K562 (cell line): Measurements from ENCODE around the gene PPDPF. TPM values are rescaled to one million over a fixed set of nuclear protein-coding genes. Genes with fewer than 3 reads are reported as not detected.

Experiments
- ATAC-seq: fragments of 200-7000 bp; cut with Tn5 transposase; 3 replicates; pipeline ENCODE4 v1.9.1; 2020; ENCODE audit warnings: moderate library complexity
- BruUV-seq: library from RNA; stranded (reverse); fragments of 400-500 nt; replicated peaks from 2 replicates; lab custom pipeline; 2021; lab: Mats Ljungman, UMichigan
- CTCF ChIA-PET: fragments of 300-600 bp; formaldehyde crosslinking; extraction: SDS; loops from one replicate; lab custom pipeline; 2021; ENCODE audit warnings: low intra/inter-chr PET ratio; lab: Yijun Ruan, JAX
- POLR2A ChIA-PET: fragments of 300-600, 350-650 bp; sonication (Branson Sonifier 250); formaldehyde crosslinking; extraction: SDS; loops from one replicate; lab custom pipeline; 2021; ENCODE audit warnings: antibody characterized with exemption, inconsistent platforms; lab: Yijun Ruan, JAX
- DNase-seq, 4 experiments: peaks; one replicate each; pipeline versions ENCODE4 v3.0.0 to v3.0.0-alpha.2; 2011 to 2018; ENCODE audit warnings: low spot score in 3 of 4, mixed read lengths in 3 of 4; ENCODE audit errors: extremely low read depth in 1 of 4
- FAIRE-seq: peaks from 2 replicates; lab custom pipeline; 2011; peaks lifted over from hg19 to GRCh38; lab: Jason Lieb, UNC
- H2AFZ ChIP-seq: 2 replicates; pipeline ENCODE4 v1.6.0; 2011; ENCODE audit warnings: low read depth, low read length, control low read depth, inconsistent platforms
- H3K27ac ChIP-seq: fragments of 200-600 bp; 3 replicates; pipeline ENCODE4 v1.8.0; 2011; ENCODE audit warnings: low read depth, mild to moderate bottlenecking, control low read depth, inconsistent platforms, low read length, moderate library complexity, mixed read lengths; ENCODE audit errors: extremely low read depth
- H3K27me3 ChIP-seq, 2 experiments: fragments of 300-600 bp in 1 of 2; 2 replicates in 1 of 2; 3 replicates in 1 of 2; pipeline versions ENCODE4 v1.6.0 to v1.8.0; 2011; ENCODE audit warnings: inconsistent platforms in 2 of 2, low read length in 2 of 2, mild to moderate bottlenecking in 1 of 2, mixed read lengths in 1 of 2, moderate library complexity in 1 of 2; ENCODE audit not compliant: control insufficient read depth in 2 of 2, insufficient read depth in 2 of 2
- H3K36me3 ChIP-seq: fragments of 300-600 bp; 3 replicates; pipeline ENCODE4 v1.8.0; 2011; ENCODE audit warnings: mild to moderate bottlenecking, low read length, inconsistent platforms; ENCODE audit not compliant: control insufficient read depth, insufficient read depth
- H3K4me1 ChIP-seq, 2 experiments: fragments of 200-600 bp in 1 of 2; replicated peaks in 1 of 2; 2 replicates in 1 of 2; 3 replicates in 1 of 2; pipeline versions ENCODE4 v1.5.1 to v1.8.0; 2011; ENCODE audit warnings: inconsistent platforms in 2 of 2, low read length in 2 of 2, mild to moderate bottlenecking in 1 of 2, mixed read lengths in 1 of 2, moderate library complexity in 1 of 2; ENCODE audit not compliant: control insufficient read depth in 2 of 2, insufficient read depth in 2 of 2
- H3K4me2 ChIP-seq: 2 replicates; pipeline ENCODE4 v1.6.1; 2011; ENCODE audit warnings: low read length, control low read depth, inconsistent platforms, mixed read lengths; ENCODE audit not compliant: insufficient read depth
- H3K4me3 ChIP-seq: fragments of 200-600 bp; sonication (generic), shearing (Covaris generic); 2 replicates; pipeline ENCODE4 v1.5.1; 2016; ENCODE audit warnings: control low read depth, inconsistent platforms
- H3K79me2 ChIP-seq: fragments of 200-600 bp; 3 replicates; pipeline ENCODE4 v1.8.0; 2011; ENCODE audit warnings: low read length, inconsistent platforms; ENCODE audit not compliant: control insufficient read depth, insufficient read depth
- H3K9ac ChIP-seq, 2 experiments: 2 replicates each; pipeline versions ENCODE4 v1.6.0 to v1.6.1; 2011; ENCODE audit warnings: low read depth in 2 of 2, low read length in 2 of 2, control low read depth in 1 of 2, inconsistent platforms in 1 of 2, mild to moderate bottlenecking in 1 of 2, mixed read lengths in 1 of 2; ENCODE audit not compliant: insufficient read depth in 1 of 2
- H3K9me1 ChIP-seq: one replicate; pipeline ENCODE4 v1.6.0; 2011; ENCODE audit warnings: inconsistent platforms, mild to moderate bottlenecking, low read length, moderate library complexity; ENCODE audit not compliant: control insufficient read depth, insufficient read depth
- H3K9me3 ChIP-seq: replicated peaks from 2 replicates; pipeline ENCODE4 v1.5.1; 2011; ENCODE audit warnings: low read depth, low read length, inconsistent platforms; ENCODE audit not compliant: control insufficient read depth, insufficient read depth
- H4K20me1 ChIP-seq: replicated peaks from 2 replicates; pipeline ENCODE4 v1.6.1; 2011; ENCODE audit warnings: low read length, inconsistent platforms, mixed read lengths; ENCODE audit not compliant: control insufficient read depth, insufficient read depth
- ARID3A ChIP-seq: IDR thresholded peaks from 2 replicates; pipeline ENCODE4 v1.6.1; 2012; ENCODE audit warnings: low read depth, low read length, improper control_type of control experiment, borderline replicate concordance
- DDX20 ChIP-seq: fragments of 450-650 bp; IDR thresholded peaks from 2 replicates; pipeline ENCODE4 v1.6.1; 2016; ENCODE audit warnings: missing genetic modification characterization, low read depth, mild to moderate bottlenecking, missing compliant biosample characterization, moderate library complexity
- MEF2A ChIP-seq: IDR thresholded peaks from 2 replicates; pipeline ENCODE4 v1.6.1; 2011; ENCODE audit warnings: low read depth, mild to moderate bottlenecking, low read length, moderate library complexity; ENCODE audit not compliant: control insufficient read depth
- POLR2A ChIP-seq: fragments of 450-650 bp; conservative IDR thresholded peaks from 2 replicates; pipeline ENCODE4 v1.6.1; 2016
- TOE1 ChIP-seq, 2 experiments: fragments of 450-650 bp in 1 of 2; sonication (generic) in 1 of 2; formaldehyde crosslinking in 1 of 2; IDR thresholded peaks; 2 replicates each; pipeline versions ENCODE4 v1.7.1 to v1.8.0; 2016 to 2022; ENCODE audit warnings: borderline replicate concordance in 2 of 2, mild to moderate bottlenecking in 2 of 2, antibody characterized with exemption in 1 of 2, inconsistent platforms in 1 of 2, low read depth in 1 of 2, missing genetic modification reagents in 1 of 2, moderate library complexity in 1 of 2
- XRCC4 ChIP-seq: IDR thresholded peaks from one replicate; pipeline ENCODE4 v1.6.1; 2011; ENCODE audit not compliant: insufficient read depth, insufficient read length; ENCODE audit errors: extremely low read depth
- ZBTB5 ChIP-seq: fragments of 450-650 bp; IDR thresholded peaks from 2 replicates; pipeline ENCODE4 v1.6.1; 2017; ENCODE audit warnings: antibody characterized with exemption
- ZC3H8 ChIP-seq: fragments of 450-650 bp; IDR thresholded peaks from 2 replicates; pipeline ENCODE4 v1.6.1; 2017
- WGBS: fragments of 100-300 bp; shearing (Covaris generic); methylation state at CpG from one replicate; pipeline ENCODE4 v1.1.6; 2016; ENCODE audit warnings: low coverage, mixed read lengths; ENCODE audit not compliant: insufficient coverage; ENCODE audit errors: missing lambda C conversion rate; 5-methylcytosine and 5-hydroxymethylcytosine counted together
- in situ Hi-C: fragments of 300-500 bp; cut with MboI; formaldehyde crosslinking; loops from 4 replicates; pipeline ENCODE4 v1.15.0; 2018; ENCODE audit warnings: inconsistent platforms, mixed read lengths
- intact Hi-C: fragments of 100-400 bp; cut with micrococcal nuclease; formaldehyde crosslinking; loops from 2 replicates; pipeline ENCODE4 v1.14.2; 2022
- polyA plus RNA-seq, 8 experiments: library from polyadenylated mRNA; depleted of rRNA in 4 of 8; stranded (reverse) in 5 of 8; unstranded in 3 of 8; fragments of >200 nt; fragmentation: Nextera tagmentation in 2 of 8; fragmentation: Illumina TruSeq in 1 of 8; extraction: Ambion mirVana in 2 of 8; extraction: Trizol in 1 of 8; gene quantifications; 2 replicates each; pipeline versions ENCODE4 v1.2.1 to v1.2.3, GENCODE V29; 2011 to 2014; ENCODE audit warnings: inconsistent platforms in 1 of 8, missing spikeins in 1 of 8
- total RNA-seq, 7 experiments: library from RNA; depleted of rRNA in 6 of 7; stranded (reverse); fragments of >200 nt in 6 of 7; fragmentation: Illumina TruSeq in 2 of 7; extraction: Trizol in 2 of 7; gene quantifications; 2 replicates each; pipeline versions ENCODE4 v1.2.1 to v1.2.3, GENCODE V29; 2011 to 2021; ENCODE audit warnings: low replicate concordance in 1 of 7
- TF ChIP-seq, protein P1 (sequence below): fragments of 450-650 bp; IDR thresholded peaks from 2 replicates; pipeline ENCODE4 v1.6.1; 2017; ENCODE audit warnings: antibody characterized with exemption, mild to moderate bottlenecking

The PPDPF gene
- total and polyA plus RNA-seq, 9 of the 15 experiments (the other 6 are each of a cell fraction or from before 2014, with no cell fraction given), result 0.77 to 233 (median 10.5) TPM

DNA sequence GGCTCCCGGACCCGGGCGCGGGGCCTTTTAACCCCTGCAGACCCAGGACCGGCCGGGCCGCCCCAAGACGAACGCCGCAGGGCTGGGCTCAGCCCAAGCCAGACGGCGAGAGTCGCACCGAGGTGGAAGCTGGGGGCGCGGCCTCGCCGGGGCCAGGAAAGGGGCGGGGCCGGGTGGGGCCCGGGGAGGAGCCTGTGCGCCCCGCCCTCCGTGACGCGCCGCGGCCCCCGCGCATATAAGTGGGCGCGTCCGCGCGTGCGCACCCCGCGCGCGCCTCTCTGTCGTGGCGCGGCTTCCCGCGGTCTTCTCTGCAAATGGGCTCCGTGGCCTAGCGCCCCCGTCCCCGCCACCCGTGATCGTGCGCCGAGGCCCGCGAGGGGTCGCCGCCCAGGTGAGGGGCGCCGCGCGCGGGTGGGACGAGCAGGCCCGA is at the start of gene PPDPF (continued):
- TF ChIP-seq ZBTB5 (peak; percentile 97), ARID3A (no peak), POLR2A (peak; percentile 76), XRCC4 (no peak), DDX20 (no peak)

GRCh38 chr20:63471002-63471716 is 49.4 kb upstream of the PPDPF start:
- peaks cover 38 to 87% of the 10 kb centered on the region in 2 experiments for H3K27me3 ChIP-seq

More at GRCh38 chr20:63471002-63471716, 49.4 kb upstream of the PPDPF start:
- Histone ChIP-seq H4K20me1 (peaks cover 24% of the 10 kb centered on the region), H3K4me3 (no peak overlapping the region), H3K79me2 (no peaks in the 10 kb centered on the region), H3K4me1 (peaks cover 0 to 33% of the 10 kb centered on the region in 2 experiments; a peak in 2 of 5 replicates), H3K27ac (no peak overlapping the region), H3K9me1 (no peaks in the 10 kb centered on the region), H3K9me3 (no peaks in the 10 kb centered on the region), H2AFZ (no peak overlapping the region), H3K4me2 (no peak overlapping the region), H3K36me3 (no peaks in the 10 kb centered on the region), H3K9ac (no peak overlapping the region; a peak in 1 of 4 replicates)
- ATAC-seq (no peak), FAIRE-seq (no peak), DNase-seq (no peak)
- intact Hi-C loops (no loop called here), in situ Hi-C loops (no loop called here)
- no TSS peak for BruUV-seq
- WGBS, result 15% methylated on average over 19 of the region's 46 CpGs
- TF ChIP-seq TOE1 (IDR thresholded peaks at IDR 0.05; ENCODE audit: borderline replicate concordance) (no peak), TOE1 (CRISPR knock-in tag; IDR thresholded peaks at IDR 0.05; ENCODE audit: borderline replicate concordance, low read depth) (no peak), ZC3H8 (no peak), MEF2A (no peak)
- TF ChIP-seq, protein P1, sequence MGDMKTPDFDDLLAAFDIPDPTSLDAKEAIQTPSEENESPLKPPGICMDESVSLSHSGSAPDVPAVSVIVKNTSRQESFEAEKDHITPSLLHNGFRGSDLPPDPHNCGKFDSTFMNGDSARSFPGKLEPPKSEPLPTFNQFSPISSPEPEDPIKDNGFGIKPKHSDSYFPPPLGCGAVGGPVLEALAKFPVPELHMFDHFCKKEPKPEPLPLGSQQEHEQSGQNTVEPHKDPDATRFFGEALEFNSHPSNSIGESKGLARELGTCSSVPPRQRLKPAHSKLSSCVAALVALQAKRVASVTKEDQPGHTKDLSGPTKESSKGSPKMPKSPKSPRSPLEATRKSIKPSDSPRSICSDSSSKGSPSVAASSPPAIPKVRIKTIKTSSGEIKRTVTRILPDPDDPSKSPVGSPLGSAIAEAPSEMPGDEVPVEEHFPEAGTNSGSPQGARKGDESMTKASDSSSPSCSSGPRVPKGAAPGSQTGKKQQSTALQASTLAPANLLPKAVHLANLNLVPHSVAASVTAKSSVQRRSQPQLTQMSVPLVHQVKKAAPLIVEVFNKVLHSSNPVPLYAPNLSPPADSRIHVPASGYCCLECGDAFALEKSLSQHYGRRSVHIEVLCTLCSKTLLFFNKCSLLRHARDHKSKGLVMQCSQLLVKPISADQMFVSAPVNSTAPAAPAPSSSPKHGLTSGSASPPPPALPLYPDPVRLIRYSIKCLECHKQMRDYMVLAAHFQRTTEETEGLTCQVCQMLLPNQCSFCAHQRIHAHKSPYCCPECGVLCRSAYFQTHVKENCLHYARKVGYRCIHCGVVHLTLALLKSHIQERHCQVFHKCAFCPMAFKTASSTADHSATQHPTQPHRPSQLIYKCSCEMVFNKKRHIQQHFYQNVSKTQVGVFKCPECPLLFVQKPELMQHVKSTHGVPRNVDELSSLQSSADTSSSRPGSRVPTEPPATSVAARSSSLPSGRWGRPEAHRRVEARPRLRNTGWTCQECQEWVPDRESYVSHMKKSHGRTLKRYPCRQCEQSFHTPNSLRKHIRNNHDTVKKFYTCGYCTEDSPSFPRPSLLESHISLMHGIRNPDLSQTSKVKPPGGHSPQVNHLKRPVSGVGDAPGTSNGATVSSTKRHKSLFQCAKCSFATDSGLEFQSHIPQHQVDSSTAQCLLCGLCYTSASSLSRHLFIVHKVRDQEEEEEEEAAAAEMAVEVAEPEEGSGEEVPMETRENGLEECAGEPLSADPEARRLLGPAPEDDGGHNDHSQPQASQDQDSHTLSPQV, result no peak
- POLR2A ChIA-PET, result interaction anchor here (0.5 kb wide), 1 partner anchor 148 kb away, joined by 3 read pairs; no protein-coding TSS in a partner anchor
- CTCF ChIA-PET, result no interaction called here
